IPS-11a (cell line): ENCODE results near the gene ABCG1.
A peak's percentile ranks its signal among the peaks of the same experiment; 100 is the strongest.
"Not testable (repeated sequence)": the region's sequence is repeated elsewhere in the genome, so short reads cannot be mapped to it uniquely, and the experiment has no call there.

Experiments used
- H3K4me3 ChIP-seq: one replicate; pipeline ENCODE4 v1.5.1; 2013; ENCODE audit warnings: low read depth, low read length, control low read depth

The ABCG1 gene

DNA sequence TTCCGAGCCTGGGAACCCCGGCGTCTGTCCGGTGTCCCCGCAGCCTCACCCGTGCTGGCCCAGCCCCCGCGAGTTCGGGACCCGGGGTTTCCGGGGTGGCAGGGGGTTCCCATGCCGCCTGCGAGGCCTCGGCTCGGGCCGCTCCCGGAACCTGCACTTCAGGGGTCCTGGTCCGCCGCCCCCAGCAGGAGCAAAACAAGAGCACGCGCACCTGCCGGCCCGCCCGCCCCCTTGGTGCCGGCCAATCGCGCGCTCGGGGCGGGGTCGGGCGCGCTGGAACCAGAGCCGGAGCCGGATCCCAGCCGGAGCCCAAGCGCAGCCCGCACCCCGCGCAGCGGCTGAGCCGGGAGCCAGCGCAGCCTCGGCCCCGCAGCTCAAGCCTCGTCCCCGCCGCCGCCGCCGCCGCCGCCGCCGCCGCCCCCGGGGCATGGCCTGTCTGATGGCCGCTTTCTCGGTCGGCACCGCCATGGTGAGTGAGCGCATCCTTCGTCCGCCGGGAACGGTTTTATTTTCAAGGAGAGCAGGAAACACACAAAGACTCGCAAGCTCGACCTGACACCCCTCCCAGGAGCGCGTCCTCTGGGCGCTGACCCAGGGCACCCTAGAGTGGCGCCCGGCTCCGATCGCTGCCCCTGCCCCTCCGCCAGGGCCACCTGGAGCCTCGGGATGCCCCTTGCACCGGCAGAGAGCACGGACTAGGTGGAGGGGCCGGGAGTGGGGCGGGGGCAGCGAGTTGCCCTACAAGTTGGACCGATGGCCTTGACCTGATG, at the start of gene ABCG1:
ABCG1 (plus strand) TSS at position 305 of the 770 bp plus-strand sequence; CDS start at position 428, 123 bp downstream.
- peak within 1 kb of the TSS; percentile 49 for H3K4me3 ChIP-seq

GRCh38 chr21:42169758-42170157, 49.2 kb upstream of the ABCG1 start:
- H3K4me3 ChIP-seq: no peak overlapping the region

DNA sequence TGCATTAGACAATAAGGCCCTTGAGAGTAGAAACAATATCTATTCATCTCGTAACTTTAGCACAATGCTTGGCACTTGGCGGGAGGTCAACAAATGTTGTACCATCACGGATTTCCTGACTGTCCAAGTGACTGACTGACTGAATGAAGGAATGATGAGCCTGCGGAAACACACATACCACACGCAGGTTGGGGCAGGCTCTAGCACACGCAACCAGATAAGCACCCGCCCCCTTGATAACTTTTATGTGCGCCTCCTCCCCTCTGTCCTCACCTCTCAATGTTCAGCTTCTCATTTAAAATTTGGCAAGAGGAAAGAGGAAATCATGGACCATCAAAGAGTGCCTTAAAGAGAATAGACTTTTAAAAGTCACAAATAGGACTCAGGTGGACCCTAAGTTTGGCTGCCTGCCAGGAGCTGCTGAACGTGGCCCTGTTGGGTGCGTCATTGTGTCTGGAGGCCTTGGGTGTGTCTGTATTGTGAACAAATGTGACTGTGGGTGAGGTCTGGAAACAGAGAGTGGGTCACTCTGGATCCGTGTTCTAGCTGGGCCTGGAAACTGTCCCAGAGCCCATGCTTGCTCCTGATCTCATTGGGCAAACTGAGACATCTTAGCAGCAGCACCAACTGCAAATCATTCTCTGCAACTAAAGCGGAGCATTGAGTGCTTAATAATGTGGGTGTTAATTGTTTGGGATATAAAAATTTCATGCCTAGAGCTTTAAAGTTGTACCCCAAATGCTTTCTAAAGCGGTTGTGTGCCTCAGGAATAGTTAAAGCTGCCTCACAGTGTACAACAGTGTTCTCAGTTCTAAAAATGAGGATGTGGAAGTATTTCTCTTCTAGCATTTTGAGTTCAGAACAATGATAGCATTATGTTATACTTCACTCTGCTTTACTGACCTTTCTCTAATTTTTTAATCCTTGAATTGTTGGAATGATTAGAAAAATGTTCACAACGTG, 47.6 kb upstream of the ABCG1 start:
- no peak overlapping the region for H3K4me3 ChIP-seq

DNA sequence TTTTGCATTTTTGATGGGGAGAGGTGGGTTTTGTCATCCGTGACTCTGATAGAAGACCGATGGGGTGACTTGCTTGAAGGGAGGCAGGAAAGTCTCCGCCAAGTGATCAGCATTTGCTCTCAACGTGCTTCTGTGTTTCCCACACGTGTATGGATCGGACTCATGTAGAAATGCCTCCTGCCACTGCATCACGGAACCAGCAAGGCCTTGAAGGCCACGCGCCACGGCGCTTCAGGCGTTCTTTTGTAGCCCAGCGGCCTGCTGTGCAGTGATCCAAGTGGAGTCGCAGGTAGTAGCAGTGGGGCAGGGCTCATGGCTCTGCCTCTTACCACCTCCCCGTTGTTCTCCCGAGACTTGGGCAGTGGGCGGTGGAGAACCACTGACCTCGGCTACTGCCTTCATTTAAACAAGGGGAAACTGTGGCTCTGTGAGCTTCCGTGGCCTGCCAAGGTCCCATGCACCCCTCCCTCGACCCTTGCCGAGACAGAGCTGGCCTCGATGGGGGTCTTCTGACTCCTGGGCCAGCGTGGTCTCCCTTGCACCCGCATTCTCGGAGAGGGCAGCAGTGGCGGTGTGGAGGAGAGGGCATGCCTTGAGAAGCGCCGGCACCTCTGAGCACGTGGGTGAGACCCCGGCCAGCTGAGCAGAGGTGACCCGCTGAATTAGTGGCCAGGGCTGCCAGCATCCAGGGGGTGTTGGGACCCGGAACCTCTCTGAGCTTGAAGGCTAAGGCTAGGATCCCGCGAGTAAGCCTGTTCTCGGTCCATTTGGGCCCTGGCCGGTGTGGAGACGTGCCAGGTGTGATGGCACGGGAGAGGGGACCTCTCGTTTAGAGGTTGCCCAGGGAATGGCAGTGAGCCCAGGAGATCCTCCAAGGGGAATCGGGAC, 46.1 kb upstream of the ABCG1 start:
- no peak overlapping the region for H3K4me3 ChIP-seq

GRCh38 chr21:42174173-42174572, 44.8 kb upstream of the ABCG1 start:
- H3K4me3 ChIP-seq: no peak overlapping the region

GRCh38 chr21:42175110-42175710, 43.7 kb upstream of the ABCG1 start:
- H3K4me3 ChIP-seq: no peak overlapping the region

DNA sequence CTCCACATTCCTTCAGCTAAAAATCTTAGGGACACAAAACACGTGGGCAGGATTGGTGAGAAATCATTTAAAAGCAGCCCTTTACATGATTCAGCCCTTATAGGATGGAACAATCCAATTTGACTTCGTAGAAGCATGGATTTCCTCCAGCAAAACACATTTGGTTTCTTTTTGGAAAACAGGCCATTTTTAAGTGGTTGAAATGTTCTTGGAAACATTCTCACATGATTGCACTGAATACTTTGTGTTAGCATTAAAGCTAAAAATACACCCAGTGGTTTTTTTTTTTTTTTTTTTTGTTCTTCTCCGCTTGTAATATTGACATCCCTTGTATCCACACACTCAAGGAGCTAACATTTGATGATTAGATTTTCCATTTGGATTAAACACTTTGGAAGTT, 42.1 kb upstream of the ABCG1 start:
- H3K4me3 ChIP-seq: no peak overlapping the region

DNA sequence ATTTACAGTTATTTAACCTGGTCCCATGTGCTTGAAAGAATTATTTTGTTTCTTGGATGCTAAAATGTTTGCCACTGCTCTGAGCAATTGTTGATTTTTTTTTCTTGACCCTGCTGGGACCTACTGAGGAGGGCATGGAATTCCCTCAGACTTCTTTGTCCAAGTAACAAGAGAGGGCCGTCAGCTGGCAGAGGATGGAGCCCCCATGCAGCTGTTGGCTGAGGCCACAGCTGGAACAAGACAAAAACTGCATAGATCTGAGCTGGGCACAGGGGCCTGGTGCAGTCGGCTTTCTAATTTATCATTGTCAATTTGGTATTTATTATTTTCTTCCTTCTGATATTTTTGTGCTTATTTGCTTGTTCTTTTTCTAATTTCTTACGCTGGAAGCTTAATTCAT, 39.6 kb upstream of the ABCG1 start:
- H3K4me3 ChIP-seq: no peak overlapping the region

DNA sequence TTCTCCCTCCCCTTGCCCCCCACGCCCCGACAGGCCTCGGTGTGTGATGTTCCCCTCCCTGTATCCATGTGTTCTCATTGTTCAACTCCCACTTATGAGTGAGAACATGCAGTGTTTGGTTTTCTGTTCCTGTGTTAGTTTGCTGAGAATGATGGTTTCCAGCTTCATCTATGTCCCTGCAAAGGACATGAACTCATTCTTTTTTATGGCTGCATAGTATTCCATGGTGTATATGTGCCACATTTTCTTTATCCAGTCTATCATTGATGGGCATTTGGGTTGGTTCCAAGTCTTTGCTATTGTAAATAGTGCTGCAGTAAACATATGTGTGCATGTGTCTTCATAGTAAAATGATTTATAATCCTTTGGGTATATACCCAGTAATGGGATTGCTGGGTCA, 38.9 kb upstream of the ABCG1 start:
- H3K4me3 ChIP-seq: not testable (repeated sequence)

DNA sequence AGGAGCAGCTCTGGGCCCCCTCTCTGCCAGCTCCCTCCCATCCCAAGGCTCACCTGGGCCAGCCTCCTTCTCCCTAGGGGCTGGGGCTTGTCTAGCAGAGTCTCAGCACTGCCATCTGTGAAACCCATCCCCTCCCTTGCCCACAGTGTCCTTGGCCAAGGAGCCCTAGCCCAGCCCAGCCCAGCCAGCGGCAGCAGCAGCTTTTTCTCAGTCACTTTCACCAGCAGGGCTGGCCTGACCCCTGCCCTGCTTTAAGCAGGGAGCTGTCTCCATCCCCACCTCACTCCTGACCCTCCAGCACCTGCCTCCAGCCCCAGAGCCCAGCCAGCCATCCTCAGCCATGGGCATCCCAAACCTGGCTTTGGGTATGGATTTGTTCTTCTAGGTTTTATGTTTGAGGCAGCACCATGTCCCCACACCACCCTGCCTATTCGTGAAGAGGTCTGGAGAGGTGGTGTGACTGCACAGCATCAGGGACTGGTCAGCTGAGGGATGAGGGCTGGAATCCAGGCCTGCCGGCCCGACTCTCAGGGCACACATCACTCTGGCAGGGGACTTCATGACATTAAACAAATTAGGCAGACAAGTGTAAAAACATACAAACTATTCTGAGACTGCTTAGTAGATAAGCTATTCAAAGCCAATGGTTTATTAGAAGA, 36.1 kb upstream of the ABCG1 start:
- H3K4me3 ChIP-seq: no peak overlapping the region

- H3K4me3 ChIP-seq: no peak overlapping the region
Observed at GRCh38 chr21:42183374-42184266, 35.3 kb upstream of the ABCG1 start.

GRCh38 chr21:42186591-42186990, 32.3 kb upstream of the ABCG1 start:
- H3K4me3 ChIP-seq: no peak overlapping the region

DNA sequence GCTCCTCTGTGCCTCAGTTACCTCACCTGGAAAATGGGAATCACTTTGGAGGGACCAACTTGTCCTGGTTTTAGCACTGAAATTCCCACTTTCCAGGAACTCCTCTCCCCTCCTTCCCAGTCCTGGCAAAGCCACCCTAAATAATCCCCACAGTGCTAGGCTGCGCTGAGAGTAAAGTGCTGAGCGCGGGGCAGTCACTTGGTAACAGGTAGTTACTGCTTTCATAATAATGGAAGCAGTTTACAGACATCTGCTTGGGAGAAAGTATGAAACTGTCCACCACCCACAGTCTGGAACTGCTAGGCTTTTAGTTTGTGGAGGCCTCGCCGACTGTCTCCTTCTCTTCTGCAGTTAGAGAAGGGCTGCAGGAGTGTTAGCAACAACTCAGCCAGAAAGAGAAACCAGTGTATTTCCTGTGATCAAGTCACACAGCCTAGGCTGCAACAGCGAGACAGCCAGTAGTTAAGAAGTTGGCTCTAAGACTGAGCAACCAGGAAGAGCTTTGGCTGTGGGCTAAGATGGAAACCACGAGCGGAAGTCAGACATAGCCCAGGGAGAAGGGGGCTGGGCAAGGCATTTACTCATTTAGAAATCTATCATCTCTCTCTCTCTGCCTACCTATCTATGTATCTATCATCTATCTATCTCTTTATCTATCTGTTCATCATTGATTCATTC, 30.8 kb upstream of the ABCG1 start:
- H3K4me3 ChIP-seq: no peak overlapping the region

DNA sequence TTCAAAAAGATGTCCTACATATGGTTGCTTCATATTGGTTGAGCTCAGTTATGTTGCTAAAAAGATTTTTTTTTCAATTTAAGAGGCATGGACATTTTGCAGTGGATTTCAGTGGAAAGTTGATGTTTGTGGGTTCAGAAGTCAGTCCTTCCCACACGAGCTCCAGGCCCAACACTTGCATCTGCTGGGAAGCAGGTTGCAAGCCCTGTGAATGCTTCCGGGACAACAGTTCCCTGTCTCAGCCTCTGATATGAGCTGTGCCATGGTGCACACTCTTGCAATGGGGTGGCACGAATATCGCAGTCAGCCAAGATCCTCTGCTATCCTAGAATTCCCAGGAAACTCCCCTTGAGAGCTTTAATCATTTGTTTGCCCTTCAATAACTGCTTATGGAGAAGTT, 30.3 kb upstream of the ABCG1 start:
- H3K4me3 ChIP-seq: no peak overlapping the region

DNA sequence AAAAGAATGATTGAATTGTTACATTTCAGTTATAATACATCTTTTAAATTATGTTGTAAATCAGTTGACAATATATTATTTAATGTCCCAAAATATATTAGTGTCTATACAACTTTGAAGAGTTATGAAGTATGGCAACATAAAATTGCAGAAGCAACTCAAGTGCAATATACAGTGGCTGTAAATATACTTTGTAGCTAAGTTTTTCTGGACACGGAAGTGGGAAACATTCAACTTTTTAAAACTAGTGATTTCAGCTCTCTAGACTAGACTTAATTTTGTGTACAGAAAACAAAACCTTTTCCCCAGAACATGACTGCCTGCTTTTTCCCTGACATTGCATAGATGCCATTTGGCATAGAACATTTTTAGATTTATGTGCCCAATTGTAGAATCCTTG, 29.5 kb upstream of the ABCG1 start:
- no peak overlapping the region for H3K4me3 ChIP-seq

- H3K4me3 ChIP-seq: no peak overlapping the region
Observed at GRCh38 chr21:42189860-42190485, 29.0 kb upstream of the ABCG1 start.

GRCh38 chr21:42190486-42190863, 28.5 kb upstream of the ABCG1 start:
- H3K4me3 ChIP-seq: no peak overlapping the region

DNA sequence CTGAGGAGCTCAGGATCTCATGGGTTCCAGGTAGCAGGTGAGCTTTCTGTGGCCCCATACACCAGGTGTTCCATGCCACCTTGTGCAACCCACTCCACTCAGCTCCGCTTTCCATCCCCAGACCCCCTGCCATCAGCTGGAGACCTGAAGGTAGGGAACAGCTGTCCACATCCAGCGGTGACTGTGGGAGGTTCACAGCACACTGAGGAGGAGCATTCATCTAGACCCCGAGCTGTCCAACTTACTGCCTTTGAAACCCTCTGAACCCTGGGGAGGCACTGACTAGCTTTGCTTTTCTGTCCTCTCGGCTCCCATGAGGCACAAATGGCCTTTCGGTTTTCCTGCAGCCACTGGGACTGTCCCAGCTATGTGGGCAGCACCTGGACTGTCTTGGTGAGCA, 27.9 kb upstream of the ABCG1 start:
- no peak overlapping the region for H3K4me3 ChIP-seq
